AG08396 (cell line): ENCODE results near the gene TLR3.
A peak's percentile ranks its signal among the peaks of the same experiment; 100 is the strongest.
"Not testable (repeated sequence)": the region's sequence is repeated elsewhere in the genome, so short reads cannot be mapped to it uniquely, and the experiment has no call there.

ENCODE experiments used
- DNase-seq: peaks from one replicate; pipeline ENCODE4 v3.0.0; 2012; ENCODE audit warnings: low spot score, mixed read lengths

The TLR3 gene

GRCh38 chr4:186047501-186047900, 21.5 kb upstream of the TLR3 start:
- not testable (repeated sequence) for DNase-seq

GRCh38 chr4:186050135-186050534, 18.8 kb upstream of the TLR3 start:
- not testable (repeated sequence) for DNase-seq

- no peak for DNase-seq
These were observed 17.9 kb upstream of the TLR3 start for GRCh38 chr4:186051096-186051495.

GRCh38 chr4:186058253-186058979, 10.5 kb upstream of the TLR3 start:
- DNase-seq = no peak

- no peak for DNase-seq
These were observed 10.0 kb upstream of the TLR3 start for GRCh38 chr4:186058980-186059316.

- no peak for DNase-seq
These were observed 7.0 kb upstream of the TLR3 start for GRCh38 chr4:186061921-186062320.

- DNase-seq = peak; percentile 27
These were observed 1.1 kb upstream of the TLR3 start for GRCh38 chr4:186067757-186068385.

- no peak for DNase-seq
These were observed 773 bp downstream of the TLR3 start for GRCh38 chr4:186069729-186070128.

GRCh38 chr4:186072516-186072915, 3.6 kb downstream of the TLR3 start:
- no peak for DNase-seq

GRCh38 chr4:186074189-186074588, 5.2 kb downstream of the TLR3 start:
- no peak for DNase-seq

- DNase-seq = no peak
These were observed 10.2 kb downstream of the TLR3 start for GRCh38 chr4:186078981-186079638.

GRCh38 chr4:186079694-186080093, 10.7 kb downstream of the TLR3 start:
- no peak for DNase-seq

GRCh38 chr4:186081202-186081807, 12.3 kb downstream of the TLR3 start:
- no peak for DNase-seq

- no peak for DNase-seq
These were observed 13.3 kb downstream of the TLR3 start for GRCh38 chr4:186082221-186082620.

- DNase-seq = no peak
These were observed 19.6 kb downstream of the TLR3 start for GRCh38 chr4:186088523-186088922.

GRCh38 chr4:186092296-186092695, 23.3 kb downstream of the TLR3 start:
- DNase-seq = no peak

- DNase-seq = no peak
These were observed 26.4 kb downstream of the TLR3 start for GRCh38 chr4:186095406-186095805.

GRCh38 chr4:186096681-186097165, 27.8 kb downstream of the TLR3 start:
- no peak for DNase-seq

- no peak for DNase-seq
These were observed 28.4 kb downstream of the TLR3 start for GRCh38 chr4:186097386-186097785.

- no peak for DNase-seq
These were observed 34.0 kb downstream of the TLR3 start for GRCh38 chr4:186102931-186103330.

GRCh38 chr4:186104114-186104889, 35.3 kb downstream of the TLR3 start, which contains the start of gene FAM149A:
Gene FAM149A (plus strand): TSS chr4:186104704.
- no peak for DNase-seq
